Activated naive CD4-positive, alpha-beta T cell treated with Interleukin-2 at 50 U/mL for 16 hours (primary cell): Measurements from ENCODE around the gene JMJD6.

Experiments
- DNase-seq: peaks from one replicate; pipeline ENCODE4 v3.0.0-alpha.2; 2020

The JMJD6 gene

DNA sequence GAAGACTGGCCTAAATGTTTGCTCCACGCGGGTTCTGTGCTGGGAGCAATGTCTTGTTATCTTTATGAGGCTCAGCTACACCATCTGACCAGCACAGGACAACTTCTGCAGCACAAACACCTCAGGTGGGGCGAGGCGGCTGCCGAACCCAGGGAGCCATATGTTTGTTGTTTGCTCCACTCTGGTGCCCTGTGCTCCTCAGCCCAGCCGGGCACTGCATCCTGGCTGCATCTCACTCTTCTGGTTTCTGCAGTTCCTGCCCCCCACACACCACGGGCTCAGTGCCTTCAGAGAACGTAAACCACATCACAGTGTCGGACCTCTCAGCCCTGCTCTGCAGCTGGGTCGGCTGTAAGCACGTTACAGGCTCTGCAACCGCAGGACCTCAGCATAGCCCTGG, 48.1 kb downstream of the JMJD6 start:
- peak; percentile 35 for DNase-seq

DNA sequence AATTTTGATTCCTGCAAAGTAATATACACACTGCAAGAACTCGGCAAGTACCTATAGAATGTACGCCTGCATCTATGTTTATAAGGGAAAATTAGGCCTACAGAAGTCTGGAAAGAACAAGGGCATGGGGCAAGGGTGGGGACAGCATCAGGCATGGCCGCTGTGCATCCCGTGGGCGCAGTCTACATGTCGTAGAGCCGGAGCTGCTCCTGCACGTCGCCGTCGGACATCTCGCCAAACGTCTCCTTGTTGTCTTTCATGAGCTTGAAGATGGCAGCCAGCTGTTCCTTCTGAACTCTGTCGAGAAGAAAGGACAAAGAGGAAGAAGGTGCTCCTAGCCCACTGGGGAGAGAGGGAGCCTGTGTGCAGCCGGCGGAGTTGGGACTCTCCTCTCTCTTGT, 49.0 kb downstream of the JMJD6 start:
- DNase-seq: no peak

DNA sequence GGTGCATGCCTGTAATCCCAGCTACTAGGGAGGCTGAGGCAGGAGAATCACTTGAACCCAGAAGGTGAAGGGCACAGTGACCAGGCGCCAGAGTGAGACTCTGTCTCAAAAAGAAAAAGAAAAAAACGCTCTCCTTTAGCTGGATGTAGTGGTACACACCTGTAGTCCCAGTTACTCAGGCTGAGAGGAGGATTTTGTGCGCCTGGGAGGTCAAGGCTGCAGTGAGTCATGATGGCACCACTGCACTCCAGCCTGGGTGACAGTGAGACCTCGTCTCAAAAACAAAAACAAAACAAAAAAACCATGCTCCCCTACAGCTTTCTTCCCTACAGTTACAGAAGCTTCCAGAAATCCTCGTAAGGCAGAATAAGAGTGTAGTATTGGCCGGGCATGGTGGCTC, 49.8 kb downstream of the JMJD6 start:
- DNase-seq: no peak

DNA sequence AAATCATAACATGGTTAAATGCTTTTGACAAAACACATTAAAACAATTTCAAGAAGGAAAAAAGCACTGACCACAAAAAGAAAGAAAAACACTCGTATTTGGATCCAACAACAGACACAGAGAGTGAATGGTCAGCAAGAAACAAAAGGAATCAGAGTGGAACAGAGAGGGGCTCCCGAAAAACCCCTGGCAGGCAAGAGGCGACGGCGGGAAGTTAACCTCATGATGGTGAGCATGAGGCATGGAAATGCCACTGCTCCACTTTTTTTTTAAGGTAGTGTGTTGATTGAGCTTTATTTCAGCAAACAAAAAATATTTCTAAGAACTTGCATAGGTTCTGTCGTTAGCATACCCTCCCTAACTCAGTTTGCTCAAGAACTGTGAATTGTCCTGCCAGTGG, 50.8 kb downstream of the JMJD6 start:
- DNase-seq: no peak

DNA sequence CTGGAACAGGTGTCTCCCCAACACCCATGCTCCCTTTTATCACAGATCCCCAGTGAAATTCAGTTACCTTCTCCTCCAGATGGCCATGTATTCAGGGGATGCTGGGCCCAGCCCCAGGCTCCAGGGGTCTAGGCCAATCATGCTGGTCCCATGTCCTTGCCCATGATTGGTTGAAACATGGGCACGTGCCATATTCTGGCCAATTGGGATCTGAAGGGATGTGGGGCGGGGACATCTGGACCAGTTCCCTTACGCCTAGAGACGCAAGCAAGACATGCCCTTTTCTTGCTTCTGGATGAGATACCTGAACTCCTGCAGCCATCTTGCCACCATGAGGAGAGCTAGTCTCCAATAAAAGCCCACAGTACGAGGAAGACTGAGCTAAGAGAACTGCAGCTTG, 51.8 kb downstream of the JMJD6 start:
- no peak for DNase-seq

DNA sequence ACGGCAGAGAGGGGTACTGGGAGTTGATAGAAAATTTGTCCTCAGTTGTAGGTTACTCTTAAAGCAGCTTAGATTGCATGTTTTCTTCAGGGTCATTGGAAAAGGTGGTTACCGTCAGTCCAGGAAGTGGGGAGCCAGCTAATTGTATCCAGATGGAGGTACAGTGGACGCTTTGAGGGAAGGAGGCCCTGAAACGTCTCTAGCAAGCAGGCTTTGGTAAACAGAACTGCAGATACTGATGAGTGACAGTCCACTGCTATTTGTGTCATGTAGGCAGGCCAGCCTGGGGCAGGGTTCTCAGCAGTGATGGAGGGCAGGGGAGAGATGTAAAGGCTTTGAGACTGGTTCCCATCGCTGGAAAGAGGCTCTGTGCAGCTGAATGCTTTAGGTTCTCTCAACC, 52.7 kb downstream of the JMJD6 start:
- DNase-seq: no peak

DNA sequence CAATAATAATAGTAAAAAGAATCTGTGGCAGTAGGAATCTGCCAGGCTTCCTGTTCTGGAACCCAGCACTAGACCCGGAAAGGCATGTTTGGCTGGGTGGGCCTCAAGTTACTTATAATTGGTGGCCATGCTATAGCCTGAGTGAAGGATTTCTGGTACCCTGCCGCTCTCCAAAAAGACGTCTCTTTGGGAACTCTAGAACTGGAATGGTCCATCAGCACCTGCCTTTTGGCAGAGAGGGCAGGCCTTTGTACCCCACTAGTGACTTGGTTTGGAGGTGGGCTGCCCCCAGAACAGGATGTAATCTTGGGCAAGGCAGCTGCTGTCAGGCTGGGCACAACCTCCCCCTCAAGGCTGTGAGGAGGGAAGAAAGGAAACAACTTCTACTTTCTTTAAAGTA, 53.5 kb downstream of the JMJD6 start:
- no peak for DNase-seq

DNA sequence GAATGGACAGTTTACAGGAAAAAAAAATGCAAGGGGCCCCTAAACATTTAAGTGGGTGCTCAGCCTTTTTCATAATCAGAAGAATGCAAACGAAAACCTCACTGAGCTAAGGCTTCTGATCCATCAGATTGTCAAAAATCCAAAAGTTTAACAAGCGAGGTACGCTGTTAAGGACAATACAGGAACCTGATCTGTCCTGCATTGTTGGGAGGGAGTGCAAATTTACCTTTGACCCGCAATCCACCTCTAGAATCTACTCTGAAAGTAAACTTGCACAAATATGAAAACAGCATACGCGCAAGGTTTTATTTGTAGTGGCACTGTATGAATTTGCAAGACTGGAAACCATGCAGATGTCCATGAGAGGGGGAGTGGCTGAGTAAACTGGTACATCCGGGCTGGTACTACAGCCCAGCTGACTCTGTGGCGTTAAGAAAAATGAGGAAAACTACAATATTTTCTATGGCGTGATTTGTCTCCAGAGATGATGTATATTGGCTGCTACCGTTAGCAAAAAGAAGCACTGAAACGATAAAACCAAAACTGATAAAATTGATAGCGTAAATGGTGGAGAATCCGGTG, 54.0 kb downstream of the JMJD6 start:
- DNase-seq: no peak

DNA sequence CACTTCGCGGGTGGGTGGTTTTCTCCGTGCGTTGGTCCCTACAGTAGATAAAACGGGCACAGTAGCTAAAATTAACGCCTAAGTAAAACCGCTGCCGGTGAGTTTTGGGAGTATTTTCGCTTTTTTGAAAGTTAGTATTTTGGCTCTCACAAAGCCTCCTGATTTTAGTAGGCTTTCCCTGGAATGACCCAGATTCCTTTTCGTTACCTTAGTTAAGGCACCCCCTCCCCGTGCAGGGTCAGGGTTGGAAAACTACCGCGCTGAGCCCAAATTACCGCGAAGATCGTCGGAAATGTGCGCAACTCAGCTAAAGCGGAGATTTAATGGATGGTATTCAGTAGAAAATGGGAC, 54.5 kb downstream of the JMJD6 start:
- DNase-seq: no peak

DNA sequence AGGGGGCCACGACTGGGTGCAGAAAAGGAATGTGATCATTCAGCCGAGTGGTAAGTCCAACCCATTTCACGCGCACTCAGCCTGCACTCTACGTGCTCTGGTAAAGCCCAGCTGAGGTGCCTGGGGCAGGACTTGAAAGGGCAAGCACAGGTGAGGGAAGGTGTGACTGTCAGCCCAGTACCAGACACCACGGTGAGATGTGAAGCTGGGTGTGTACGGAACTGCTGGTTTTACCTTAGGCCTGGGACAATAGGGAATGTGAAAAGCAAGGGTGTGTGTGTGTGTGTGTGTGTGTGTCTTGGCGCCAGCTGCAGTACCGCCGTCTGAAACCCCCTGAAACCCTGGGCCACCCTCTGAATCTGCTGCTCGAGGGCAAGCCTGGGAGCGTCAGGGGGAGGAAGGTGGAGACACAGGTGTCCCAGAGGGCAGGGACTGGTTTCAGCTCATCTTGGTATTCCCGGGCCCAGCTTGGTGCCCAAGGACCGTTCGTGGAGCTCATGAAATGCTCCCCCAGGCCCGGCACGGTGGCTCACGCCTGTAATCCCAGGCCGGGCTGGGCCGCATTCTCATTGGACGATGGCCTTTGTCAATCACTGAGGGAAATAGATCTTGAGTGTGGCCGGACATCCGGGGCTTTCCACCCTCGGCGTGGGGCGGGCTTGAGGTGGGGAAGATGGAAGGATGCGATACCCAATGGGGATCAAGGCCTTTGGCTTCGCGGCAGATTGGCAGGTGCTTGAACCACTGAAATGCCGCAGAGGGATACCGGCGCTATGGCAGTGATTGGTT, 55.1 kb downstream of the JMJD6 start:
- DNase-seq: peak; percentile 99

DNA sequence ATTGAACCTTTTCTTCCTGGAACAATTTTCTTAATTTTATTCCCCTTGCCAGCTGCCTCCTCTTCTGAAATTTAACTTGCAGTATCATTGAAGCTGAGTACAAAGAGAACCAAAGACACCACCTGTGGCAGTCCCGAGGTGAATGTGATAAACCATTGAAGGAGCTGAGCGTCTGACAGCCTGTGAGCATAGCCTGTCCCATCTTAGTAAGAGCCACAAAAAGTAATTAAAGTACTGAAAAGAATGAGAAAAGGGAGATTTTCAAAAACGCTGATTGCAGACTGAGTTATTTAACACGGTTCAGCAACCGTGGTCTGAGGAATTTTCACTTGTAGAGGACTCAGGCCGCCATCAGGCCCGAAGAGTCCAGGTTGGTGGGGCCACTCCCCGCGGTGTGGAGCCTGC, 55.7 kb downstream of the JMJD6 start:
- DNase-seq: no peak

DNA sequence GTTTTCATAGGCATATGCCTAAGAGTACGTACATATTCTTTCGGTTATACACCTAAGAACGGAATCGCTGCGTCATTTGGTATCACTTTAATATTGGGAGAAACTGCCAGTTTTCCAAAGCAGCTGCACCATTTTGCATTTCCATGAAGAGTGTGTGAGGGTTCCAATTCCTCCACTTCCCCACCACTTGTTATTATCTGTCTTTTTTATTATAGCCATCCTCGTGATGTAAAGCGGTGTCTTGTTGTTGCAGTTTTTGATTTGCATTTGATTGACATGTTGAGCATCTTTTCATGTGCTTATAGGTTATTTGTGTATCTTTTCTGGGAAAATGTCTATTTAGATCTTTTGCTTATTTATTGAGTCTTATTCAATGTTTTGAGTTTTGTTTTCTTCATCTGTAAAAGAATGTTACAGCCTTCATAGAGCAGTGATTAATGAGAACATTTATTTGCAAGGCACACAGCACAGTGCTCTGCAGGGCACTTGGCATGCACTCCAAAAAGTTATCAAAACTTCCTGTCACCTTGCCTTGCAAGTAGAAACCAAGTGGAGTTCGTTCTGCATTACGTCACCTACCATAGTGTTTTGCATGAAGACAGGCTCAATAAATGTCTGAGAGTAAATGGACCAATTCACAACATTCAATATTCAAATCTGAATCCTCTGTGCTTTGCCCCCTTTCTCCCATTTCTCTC, 56.2 kb downstream of the JMJD6 start:
- no peak for DNase-seq
